ENCODE measurements around the gene LYPLAL1. TPM values are rescaled to one million over a fixed set of nuclear protein-coding genes. Genes with fewer than 3 reads are reported as not detected.

LYPLAL1 gene
- total RNA-seq, 6 donors from 2014 or later = 11.7 to 42.7 (median 26.0) TPM

DNA sequence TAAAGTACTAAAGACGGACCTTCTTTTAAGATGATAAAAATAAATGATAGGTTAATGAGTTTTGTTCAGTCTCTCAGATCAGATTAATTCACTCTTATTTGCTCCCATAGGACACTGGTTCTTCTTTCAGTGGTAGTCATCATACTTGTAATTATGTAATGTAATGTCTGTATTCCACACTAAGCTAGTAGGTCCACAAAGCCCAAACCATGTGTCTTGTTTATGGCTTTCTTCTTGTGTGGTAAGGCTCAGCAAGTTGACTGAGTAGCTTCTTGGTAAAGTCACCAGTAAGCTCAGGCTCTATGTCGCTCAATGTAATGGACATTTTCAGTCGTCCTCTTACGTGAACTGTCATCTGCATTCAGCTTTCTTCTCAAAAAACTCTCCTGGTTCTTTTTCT is 2.5 kb downstream of the LYPLAL1 start:
- Histone ChIP-seq H3K36me3 (peaks cover 0 to 10% (median 2%) of the 10 kb centered on the region in 4 donors), H3K4me1 (peaks cover 25 to 34% (median 29%) of the 10 kb centered on the region in 4 donors), H3K4me3 (no peak overlapping the region), H3K9me3 (no peaks in the 10 kb centered on the region), H3K27me3 (no peaks in the 10 kb centered on the region), H3K27ac (no peak overlapping the region)
- ATAC-seq (ENCODE audit: low FRiP score in 2 of 2) = no peak
- no peak for DNase-seq
- WGBS, 2 donors = 90% methylated on average over 4 of the region's 4 CpGs
- TF ChIP-seq EP300 (IDR thresholded peaks at IDR 0.05) = no peak
- TF ChIP-seq, protein P1, sequence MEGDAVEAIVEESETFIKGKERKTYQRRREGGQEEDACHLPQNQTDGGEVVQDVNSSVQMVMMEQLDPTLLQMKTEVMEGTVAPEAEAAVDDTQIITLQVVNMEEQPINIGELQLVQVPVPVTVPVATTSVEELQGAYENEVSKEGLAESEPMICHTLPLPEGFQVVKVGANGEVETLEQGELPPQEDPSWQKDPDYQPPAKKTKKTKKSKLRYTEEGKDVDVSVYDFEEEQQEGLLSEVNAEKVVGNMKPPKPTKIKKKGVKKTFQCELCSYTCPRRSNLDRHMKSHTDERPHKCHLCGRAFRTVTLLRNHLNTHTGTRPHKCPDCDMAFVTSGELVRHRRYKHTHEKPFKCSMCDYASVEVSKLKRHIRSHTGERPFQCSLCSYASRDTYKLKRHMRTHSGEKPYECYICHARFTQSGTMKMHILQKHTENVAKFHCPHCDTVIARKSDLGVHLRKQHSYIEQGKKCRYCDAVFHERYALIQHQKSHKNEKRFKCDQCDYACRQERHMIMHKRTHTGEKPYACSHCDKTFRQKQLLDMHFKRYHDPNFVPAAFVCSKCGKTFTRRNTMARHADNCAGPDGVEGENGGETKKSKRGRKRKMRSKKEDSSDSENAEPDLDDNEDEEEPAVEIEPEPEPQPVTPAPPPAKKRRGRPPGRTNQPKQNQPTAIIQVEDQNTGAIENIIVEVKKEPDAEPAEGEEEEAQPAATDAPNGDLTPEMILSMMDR (IDR thresholded peaks at IDR 0.05) = no peak
- TF ChIP-seq POLR2A (IDR thresholded peaks at IDR 0.05) = no peak
- TF ChIP-seq POLR2AphosphoS5 (IDR thresholded peaks at IDR 0.05) = no peak

DNA sequence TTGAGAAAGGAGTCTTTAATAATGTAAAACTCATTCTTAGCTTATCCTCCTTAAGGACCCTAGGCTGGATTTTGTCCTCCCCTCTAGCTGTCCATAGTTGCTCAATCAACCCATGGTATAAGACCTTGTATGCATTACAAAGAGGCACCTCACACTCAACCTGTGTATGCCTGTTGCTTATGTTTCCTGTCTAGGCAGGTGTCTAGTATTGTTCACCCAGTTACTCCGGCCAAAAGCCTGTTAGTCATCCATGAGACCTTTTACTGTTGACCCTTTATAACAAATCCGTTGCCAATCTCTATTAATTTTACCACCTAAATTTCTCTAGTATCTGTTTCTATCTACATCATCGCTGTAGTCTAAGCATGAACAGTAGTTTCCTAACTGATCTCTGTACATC is 3.7 kb downstream of the LYPLAL1 start:
- H3K36me3 ChIP-seq = peaks cover 0 to 14% (median 2%) of the 10 kb centered on the region in 4 donors
- no peaks in the 10 kb centered on the region for H3K27me3 ChIP-seq
- no peak overlapping the region for H3K4me3 ChIP-seq
- no peaks in the 10 kb centered on the region for H3K9me3 ChIP-seq
- TF ChIP-seq EP300 (IDR thresholded peaks at IDR 0.05) (no peak), POLR2AphosphoS5 (IDR thresholded peaks at IDR 0.05) (no peak), POLR2A (IDR thresholded peaks at IDR 0.05) (no peak)
- TF ChIP-seq, protein P1 (IDR thresholded peaks at IDR 0.05) = no peak
- 80 to 82% methylated on average over 3 of the region's 3 CpGs for WGBS, 2 donors
- no peak for ATAC-seq (ENCODE audit: low FRiP score in 2 of 2)
- no peak overlapping the region for H3K27ac ChIP-seq
- DNase-seq = no peak
- peaks cover 24 to 34% (median 28%) of the 10 kb centered on the region in 4 donors for H3K4me1 ChIP-seq

DNA sequence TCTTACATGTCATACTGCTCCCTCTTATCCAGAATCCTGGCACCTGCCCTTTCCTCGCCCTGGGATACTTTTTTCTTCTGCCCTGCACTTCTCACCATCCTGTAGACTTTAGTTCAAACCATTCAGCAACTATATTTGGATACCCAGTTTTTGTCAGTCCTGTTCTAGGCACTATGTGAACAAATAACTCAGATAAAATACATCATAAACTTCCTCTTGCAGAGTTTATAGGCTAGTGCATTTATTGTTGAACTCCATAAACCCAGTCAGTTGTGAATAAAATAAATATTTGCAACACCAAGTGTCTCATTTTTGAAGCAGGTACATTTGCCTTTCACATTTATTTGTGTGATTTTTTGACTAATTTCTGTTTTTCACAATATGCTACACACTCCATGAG is 4.3 kb downstream of the LYPLAL1 start:
- no peak overlapping the region for H3K27ac ChIP-seq
- WGBS, 2 donors = 91 to 100% methylated on average over 1 of the region's 1 CpG
- no peaks in the 10 kb centered on the region for H3K9me3 ChIP-seq
- ATAC-seq (ENCODE audit: low FRiP score in 2 of 2) (no peak), DNase-seq (no peak)
- H3K4me1 ChIP-seq = peaks cover 24 to 34% (median 28%) of the 10 kb centered on the region in 4 donors
- H3K4me3 ChIP-seq = no peak overlapping the region
- H3K36me3 ChIP-seq = peaks cover 0 to 14% (median 2%) of the 10 kb centered on the region in 4 donors
- TF ChIP-seq EP300 (IDR thresholded peaks at IDR 0.05) (no peak), POLR2A (IDR thresholded peaks at IDR 0.05) (no peak), POLR2AphosphoS5 (IDR thresholded peaks at IDR 0.05) (no peak)
- TF ChIP-seq, protein P1 (IDR thresholded peaks at IDR 0.05) = no peak
- no peaks in the 10 kb centered on the region for H3K27me3 ChIP-seq

DNA sequence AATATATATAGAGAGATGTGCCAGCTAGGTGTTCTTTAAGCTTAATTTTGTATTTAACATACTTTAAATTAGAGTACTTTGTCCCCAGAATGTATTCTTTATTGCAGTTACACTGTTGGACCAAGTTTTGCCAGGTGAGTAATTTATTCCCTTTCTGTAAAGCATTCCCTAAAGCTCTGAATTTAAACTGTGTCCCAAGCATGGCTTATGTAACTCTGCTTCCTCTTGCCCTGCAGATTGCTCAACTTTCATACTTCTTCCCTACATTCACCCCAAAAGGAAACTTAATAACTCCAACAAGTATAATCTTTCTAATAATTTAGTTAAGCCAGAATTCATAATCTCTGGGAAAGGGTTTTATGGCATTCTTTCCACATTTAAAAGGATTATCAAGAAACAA is 5.6 kb downstream of the LYPLAL1 start:
- ATAC-seq (ENCODE audit: low FRiP score in 2 of 2) (peak in 1 of 2 donors; percentile 56), DNase-seq (no peak)
- TF ChIP-seq EP300 (IDR thresholded peaks at IDR 0.05) = no peak
- no peak for TF ChIP-seq POLR2A (IDR thresholded peaks at IDR 0.05)
- TF ChIP-seq, protein P1 (IDR thresholded peaks at IDR 0.05) = no peak
- no peak for TF ChIP-seq POLR2AphosphoS5 (IDR thresholded peaks at IDR 0.05)
- no peaks in the 10 kb centered on the region for H3K9me3 ChIP-seq
- peaks cover 19 to 32% (median 25%) of the 10 kb centered on the region in 4 donors for H3K4me1 ChIP-seq
- peaks cover 0 to 14% (median 2%) of the 10 kb centered on the region in 4 donors for H3K36me3 ChIP-seq
- H3K27ac ChIP-seq = no peak overlapping the region
- no peaks in the 10 kb centered on the region for H3K27me3 ChIP-seq
- H3K4me3 ChIP-seq = no peak overlapping the region

DNA sequence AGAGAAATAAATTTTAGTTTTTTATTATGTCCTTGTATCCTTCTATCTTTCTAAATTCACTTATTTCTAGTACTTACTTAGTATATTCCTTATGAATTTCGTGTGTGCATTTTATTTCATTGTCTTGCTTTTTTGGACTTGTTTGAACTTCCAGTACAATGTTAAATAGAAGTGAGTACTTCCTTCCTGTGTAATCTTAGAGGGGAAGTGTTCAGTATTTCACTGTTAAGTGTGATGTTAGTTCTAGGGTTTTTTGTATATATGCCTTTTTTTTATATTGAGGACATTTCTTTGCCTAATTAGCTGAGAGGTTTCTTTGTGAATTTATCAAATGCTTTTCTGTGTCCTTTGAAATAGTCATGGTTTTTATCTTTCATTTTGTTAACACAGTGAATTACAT is 10.7 kb downstream of the LYPLAL1 start:
- no peak for ATAC-seq (ENCODE audit: low FRiP score in 2 of 2)
- Histone ChIP-seq H3K4me3 (no peak overlapping the region), H3K4me1 (peaks cover 14 to 22% (median 18%) of the 10 kb centered on the region in 4 donors), H3K9me3 (no peaks in the 10 kb centered on the region), H3K27ac (no peak overlapping the region), H3K27me3 (no peaks in the 10 kb centered on the region), H3K36me3 (peaks cover 0 to 11% (median 2%) of the 10 kb centered on the region in 4 donors)
- WGBS, 2 donors = 47 to 58% methylated on average over 1 of the region's 1 CpG
- no peak for DNase-seq
- TF ChIP-seq POLR2A (IDR thresholded peaks at IDR 0.05) (no peak), POLR2AphosphoS5 (IDR thresholded peaks at IDR 0.05) (no peak), EP300 (IDR thresholded peaks at IDR 0.05) (no peak)
- TF ChIP-seq, protein P1 (IDR thresholded peaks at IDR 0.05) = no peak
